ENCODE results near the gene TAC4. TPM values are rescaled to one million over a fixed set of nuclear protein-coding genes. Genes with fewer than 3 reads are reported as not detected.
A peak's percentile ranks its signal among the peaks of the same experiment; 100 is the strongest.

The TAC4 gene
- total and polyA plus RNA-seq, 9 of the 15 experiments (the other 6 are each of a cell fraction or from before 2014, with no cell fraction given), result 0.17 TPM; not detected in 8

GRCh38 chr17:49861150-49861884, 13.4 kb upstream of the TAC4 start (continued):
- TF ChIP-seq ZMIZ1 (IDR thresholded peaks at IDR 0.05; ENCODE audit: low read depth in 2 of 2, low read length in 2 of 2), result no peak
- peak in 1 of 2 experiments; percentile 64; a peak in 1 of 4 replicates for TF ChIP-seq ARNT (IDR thresholded peaks at IDR 0.05)
- TF ChIP-seq RAD51 (IDR thresholded peaks at IDR 0.05; ENCODE audit: borderline replicate concordance, low read depth), result no peak
- TF ChIP-seq TSC22D4 (tag; IDR thresholded peaks at IDR 0.05), result no peak

All from K562 (cell line).